Upper lobe of left lung (tissue), 6 donors: ENCODE data around the gene SARDH. TPM values are rescaled to one million over a fixed set of nuclear protein-coding genes. Genes with fewer than 3 reads are reported as not detected.

Experiments used
- ATAC-seq, 2 donors: fragments of 200-7000 bp; cut with Tn5 transposase; one replicate each; pipeline ENCODE4 v1.9.1; 2022; ENCODE audit warnings: mild to moderate bottlenecking in 2 of 2, moderate library complexity in 2 of 2; ENCODE audit not compliant: low FRiP score in 2 of 2
- DNase-seq, 2 donors: peaks; one replicate each; pipeline ENCODE4 v3.0.0-alpha.2; 2019 to 2020
- H3K27ac ChIP-seq, 4 donors: fragments of 200-600 bp; sonication (generic); one replicate each; pipeline ENCODE4 v1.5.1; 2016 to 2019
- H3K27me3 ChIP-seq, 4 donors: fragments of 200-600 bp; sonication (generic); one replicate each; pipeline ENCODE4 v1.5.1; 2017 to 2019
- H3K36me3 ChIP-seq, 4 donors: fragments of 200-600 bp; sonication (generic); one replicate each; pipeline ENCODE4 v1.5.1; 2016 to 2019
- H3K4me1 ChIP-seq, 4 donors: fragments of 200-600 bp; sonication (generic); one replicate each; pipeline ENCODE4 v1.5.1; 2018 to 2019
- H3K4me3 ChIP-seq, 4 donors: fragments of 200-600 bp; sonication (generic); one replicate each; pipeline ENCODE4 v1.5.1; 2017 to 2019; ENCODE audit warnings: mild to moderate bottlenecking in 2 of 4, moderate library complexity in 1 of 4
- H3K9me3 ChIP-seq, 4 donors: fragments of 200-600 bp; sonication (generic); one replicate each; pipeline ENCODE4 v1.5.1; 2018 to 2019
- CTCF ChIP-seq, 6 experiments: fragments of 450-650 bp in 4 of 6; fragments of 200-600 bp in 2 of 6; sonication (generic) in 2 of 6; IDR thresholded peaks; one replicate each; pipeline ENCODE4 v1.5.1; 2016 to 2019; ENCODE audit warnings: antibody characterized with exemption in 6 of 6
- EP300 ChIP-seq, 4 donors: sonication (generic); formaldehyde crosslinking; IDR thresholded peaks; one replicate each; pipeline ENCODE4 v1.5.1; 2017; ENCODE audit warnings: antibody characterized with exemption in 4 of 4, control low read depth in 2 of 4
- POLR2A ChIP-seq, 4 donors: fragments of 450-650 bp; IDR thresholded peaks; one replicate each; pipeline ENCODE4 v1.5.1; 2016 to 2017; ENCODE audit warnings: antibody characterized with exemption in 4 of 4, mild to moderate bottlenecking in 2 of 4
- POLR2AphosphoS5 ChIP-seq, 2 donors: sonication (generic); formaldehyde crosslinking; IDR thresholded peaks; one replicate each; pipeline ENCODE4 v1.5.1; 2017; ENCODE audit warnings: antibody characterized with exemption in 2 of 2
- WGBS, 2 donors: methylation state at CpG; one replicate each; pipeline ENCODE4 v1.1.5; 2017 to 2018; 5-methylcytosine and 5-hydroxymethylcytosine counted together
- total RNA-seq, 6 donors: library from RNA; depleted of rRNA in 4 of 6; stranded (reverse); fragments of >200 nt in 4 of 6; gene quantifications; one replicate each; pipeline versions ENCODE4 v1.1.0 to v1.2.1, GENCODE V29; 2016 to 2021
- donor health status: DM: no; HTN: no; CAD: no; lungs with moderate emphysema.
- donor health status: DM: no; HTN: yes; CAD: no; lungs with severe emphysema.

SARDH gene
- total RNA-seq, 6 donors from 2014 or later = 0.79 to 37.7 (median 4.2) TPM

GRCh38 chr9:133785753-133786370 lies 47.7 kb upstream of the SARDH start:
- TF ChIP-seq POLR2A (IDR thresholded peaks at IDR 0.05) (no peak), POLR2AphosphoS5 (IDR thresholded peaks at IDR 0.05) (no peak), CTCF (IDR thresholded peaks at IDR 0.05) (no peak), EP300 (IDR thresholded peaks at IDR 0.05) (no peak)
- no peaks in the 10 kb centered on the region for H3K27me3 ChIP-seq
- H3K36me3 ChIP-seq = peaks cover 0 to 35% (median 12%) of the 10 kb centered on the region in 4 donors
- 91% methylated on average over 16 of the region's 16 CpGs for WGBS, 2 donors
- peaks cover 24 to 34% (median 26%) of the 10 kb centered on the region in 4 donors for H3K4me1 ChIP-seq
- DNase-seq (no peak), ATAC-seq (no peak)
- H3K9me3 ChIP-seq = no peaks in the 10 kb centered on the region
- no peak overlapping the region for H3K27ac ChIP-seq
- no peak overlapping the region for H3K4me3 ChIP-seq

GRCh38 chr9:133784731-133785561 lies 46.8 kb upstream of the SARDH start:
- TF ChIP-seq POLR2AphosphoS5 (IDR thresholded peaks at IDR 0.05) (no peak), EP300 (IDR thresholded peaks at IDR 0.05) (no peak), CTCF (IDR thresholded peaks at IDR 0.05) (no peak), POLR2A (IDR thresholded peaks at IDR 0.05) (no peak)
- H3K27me3 ChIP-seq = no peaks in the 10 kb centered on the region
- DNase-seq (peak in 1 of 2 donors; percentile 69), ATAC-seq (no peak)
- peaks cover 18 to 30% (median 25%) of the 10 kb centered on the region in 4 donors for H3K4me1 ChIP-seq
- H3K4me3 ChIP-seq = no peak overlapping the region
- no peaks in the 10 kb centered on the region for H3K9me3 ChIP-seq
- WGBS, 2 donors = 95 to 97% methylated on average over 22 to 25 of the region's 25 CpGs
- no peak overlapping the region for H3K27ac ChIP-seq
- peaks cover 0 to 33% (median 12%) of the 10 kb centered on the region in 4 donors for H3K36me3 ChIP-seq

- H3K27ac ChIP-seq = no peak overlapping the region
Measured at GRCh38 chr9:133783331-133783731, 45.2 kb upstream of the SARDH start.

More at GRCh38 chr9:133783331-133783731, 45.2 kb upstream of the SARDH start:
- DNase-seq = peak in 1 of 2 donors; percentile 58
- Histone ChIP-seq H3K27me3 (no peaks in the 10 kb centered on the region), H3K4me3 (no peak overlapping the region), H3K9me3 (no peaks in the 10 kb centered on the region), H3K36me3 (peaks cover 0 to 42% (median 20%) of the 10 kb centered on the region in 4 donors), H3K4me1 (peaks cover 8 to 14% (median 11%) of the 10 kb centered on the region in 4 donors)
- ATAC-seq = no peak
- TF ChIP-seq POLR2AphosphoS5 (IDR thresholded peaks at IDR 0.05) (no peak), EP300 (IDR thresholded peaks at IDR 0.05) (no peak), POLR2A (IDR thresholded peaks at IDR 0.05) (no peak), CTCF (IDR thresholded peaks at IDR 0.05) (no peak)
- 82 to 95% methylated on average over 4 to 13 of the region's 13 CpGs for WGBS, 2 donors
